HG03521 (cell line): Measurements from ENCODE around the gene THSD7B.
A peak's percentile ranks its signal among the peaks of the same experiment; 100 is the strongest.

ENCODE experiments used
- ATAC-seq: cut with Tn5 transposase; IDR thresholded peaks from one replicate; pipeline ENCODE4 v1.9.1; 2021; ENCODE audit warnings: mild to moderate bottlenecking, moderate library complexity; ENCODE audit not compliant: unreplicated experiment

Gene THSD7B

DNA sequence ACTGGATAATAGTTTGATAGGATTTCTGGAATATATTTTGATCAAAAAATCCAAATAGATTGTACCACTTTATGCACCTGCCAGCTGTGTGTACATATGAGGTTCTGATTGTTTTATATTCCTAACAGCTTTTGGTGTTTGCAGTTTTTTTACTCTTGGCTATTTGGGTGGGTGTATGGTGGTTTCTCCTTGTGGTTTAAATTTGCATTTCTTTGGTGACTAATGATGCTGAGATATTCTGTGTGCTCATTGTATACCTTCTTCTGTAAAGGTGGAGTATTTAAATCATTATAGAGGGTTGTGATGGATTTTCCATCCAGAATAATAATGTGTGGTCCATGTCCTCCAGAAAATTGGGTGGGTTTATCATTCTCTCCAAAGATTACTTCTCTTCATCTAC lies 372.9 kb downstream of the THSD7B start:
- no peak for ATAC-seq

DNA sequence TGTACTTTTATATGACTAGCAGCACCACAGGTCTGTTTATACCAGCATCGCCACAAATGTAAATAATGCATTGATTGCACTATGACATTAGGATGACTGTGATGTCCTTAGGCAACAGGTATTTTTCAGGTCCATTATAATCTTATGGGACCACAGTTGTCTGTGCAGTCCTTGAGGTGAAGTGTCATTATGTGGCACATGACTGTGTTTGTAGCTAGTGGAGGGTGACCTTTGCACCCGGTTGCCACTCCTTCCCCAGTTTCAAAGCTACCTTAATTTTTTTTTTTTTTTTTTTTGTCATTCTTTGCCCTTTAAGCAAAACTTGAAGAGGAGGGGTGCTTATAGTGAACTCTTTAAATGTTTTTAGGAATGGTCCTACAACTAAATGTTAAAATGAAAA lies 386.4 kb downstream of the THSD7B start:
- ATAC-seq, result no peak

DNA sequence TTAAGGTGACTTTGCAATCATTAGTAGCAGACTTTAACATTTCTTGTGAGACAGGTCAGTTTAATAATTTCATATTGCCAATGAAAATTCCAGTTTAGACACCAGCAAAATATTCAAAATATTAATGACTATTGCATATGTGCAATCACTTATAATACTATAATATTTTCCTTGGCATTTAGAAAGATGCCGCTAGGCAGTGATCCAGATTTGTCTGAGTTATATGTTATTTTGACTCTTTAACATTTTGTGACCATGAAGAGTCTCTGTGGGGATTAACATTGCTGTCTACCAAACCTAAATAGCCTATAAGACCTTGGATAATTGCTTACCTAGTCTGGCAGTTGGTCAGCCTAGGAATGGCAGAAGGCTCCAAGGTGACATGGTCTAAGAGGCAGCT lies 389.6 kb downstream of the THSD7B start:
- no peak for ATAC-seq

DNA sequence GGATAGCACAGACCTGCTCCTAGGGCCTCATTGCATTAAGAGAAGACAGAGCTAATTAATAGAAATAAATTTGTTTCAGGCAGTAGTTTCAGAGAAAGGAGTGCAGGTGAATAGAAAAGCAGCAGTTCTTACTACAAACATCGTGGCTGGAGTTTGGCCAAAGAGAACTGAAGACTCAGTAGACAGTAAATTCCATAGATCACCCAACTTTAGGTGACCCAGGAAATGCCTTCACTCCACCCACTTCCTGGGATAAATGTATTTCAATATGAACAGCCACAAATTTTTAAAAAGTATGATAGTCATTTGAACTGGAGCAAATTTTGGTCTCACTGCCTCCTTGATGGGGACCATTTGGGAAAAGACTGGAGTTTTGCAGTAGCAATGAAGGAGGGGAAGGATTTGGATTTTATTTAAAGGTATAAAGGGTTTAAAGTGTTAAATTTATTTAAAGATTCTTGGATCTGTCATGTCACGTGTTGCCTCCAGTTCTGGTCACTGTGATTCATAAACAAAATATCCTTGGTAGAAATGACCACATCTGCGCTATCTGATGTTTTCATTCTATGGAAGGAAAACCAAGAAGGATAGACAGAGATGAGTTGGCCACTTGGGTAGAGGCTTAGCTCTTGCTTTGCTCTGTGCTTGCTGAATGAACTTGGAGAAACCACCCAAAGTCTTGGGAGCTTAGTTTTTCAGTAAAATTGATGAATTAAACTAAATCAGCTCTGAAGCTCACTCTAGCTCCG lies 390.2 kb downstream of the THSD7B start:
- no peak for ATAC-seq

DNA sequence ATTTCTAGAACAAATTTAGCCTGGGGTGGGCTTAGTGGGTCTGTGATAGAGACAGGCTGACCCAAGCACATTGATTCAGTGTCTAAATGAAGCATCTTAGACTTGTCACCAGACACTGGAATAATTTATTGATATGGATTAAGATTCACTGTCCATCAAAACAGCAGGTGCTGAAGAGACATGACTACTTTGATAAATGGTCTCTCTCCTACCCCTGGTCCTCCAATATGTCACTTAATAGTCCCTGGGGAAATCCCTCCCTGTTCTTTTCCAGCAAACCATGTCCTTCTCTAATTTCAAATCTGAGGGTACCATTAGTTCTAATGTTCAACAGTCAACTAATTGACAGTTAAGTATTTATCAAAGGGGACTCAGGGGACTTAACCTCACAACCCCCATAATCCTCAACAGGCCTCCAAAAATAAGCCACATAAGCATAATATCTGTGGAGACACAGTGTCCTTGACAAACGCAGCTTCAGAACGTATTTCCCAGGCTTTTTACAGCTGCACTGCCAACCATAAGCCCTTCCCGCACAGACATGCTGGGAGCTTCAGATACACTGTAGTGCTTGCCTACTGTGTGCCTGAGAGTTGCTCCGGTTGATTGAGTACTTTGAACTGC lies 391.0 kb downstream of the THSD7B start:
- ATAC-seq, result no peak

DNA sequence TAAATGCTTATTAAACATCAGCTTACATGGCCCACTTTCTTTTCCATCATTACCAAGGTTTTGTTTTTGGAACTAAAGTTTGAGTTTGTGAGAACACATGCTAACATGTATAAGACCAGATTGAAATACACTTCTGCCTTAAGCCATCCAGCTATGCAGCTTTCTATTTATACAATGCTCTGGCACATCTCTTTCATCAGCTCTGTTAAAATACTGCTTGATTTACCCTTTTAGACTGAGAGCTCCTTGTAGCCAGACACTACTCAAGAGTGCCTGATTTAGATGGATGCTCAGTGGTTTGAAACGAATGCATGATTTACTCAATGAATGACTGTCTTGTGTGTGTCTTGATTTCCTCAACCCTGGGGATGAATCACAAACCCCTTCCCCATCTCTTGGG lies 392.5 kb downstream of the THSD7B start:
- no peak for ATAC-seq

DNA sequence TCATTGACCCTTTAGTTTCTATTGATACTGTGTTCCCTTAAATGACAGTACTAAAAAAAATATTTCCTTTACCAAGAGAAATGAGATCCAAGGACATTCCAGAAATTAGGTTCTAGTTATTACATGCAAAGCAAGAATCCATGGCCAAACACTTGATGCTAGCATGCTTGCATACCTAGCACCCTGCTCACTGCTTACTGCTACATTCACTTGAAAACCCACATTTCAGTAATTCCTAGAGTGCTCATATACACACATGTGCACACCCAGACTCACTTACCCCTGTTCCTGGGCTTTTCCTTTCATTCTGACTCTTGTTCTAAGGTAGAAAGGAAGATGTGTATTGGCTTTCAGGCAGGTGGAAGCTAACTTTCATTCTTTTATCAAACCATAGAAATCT lies 395.9 kb downstream of the THSD7B start:
- no peak for ATAC-seq

DNA sequence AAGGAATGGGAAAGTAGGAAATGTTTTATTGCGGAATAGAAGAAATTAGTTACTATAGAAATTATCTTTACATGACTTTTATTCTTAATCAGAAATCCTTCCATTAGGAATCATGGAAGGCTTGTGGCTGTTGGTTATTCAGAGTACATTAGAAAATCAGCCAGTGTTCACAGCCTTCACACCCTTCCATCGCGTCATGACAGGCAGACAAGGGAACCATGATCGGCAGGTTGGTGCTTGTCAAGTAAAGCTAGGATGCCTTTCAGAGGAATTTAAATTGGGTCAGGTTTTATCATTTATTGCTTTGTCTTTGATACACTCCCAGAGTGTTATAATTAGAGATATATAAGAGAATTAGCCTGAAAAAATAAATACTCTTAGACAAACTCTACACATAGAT lies 400.6 kb downstream of the THSD7B start:
- ATAC-seq, result no peak

DNA sequence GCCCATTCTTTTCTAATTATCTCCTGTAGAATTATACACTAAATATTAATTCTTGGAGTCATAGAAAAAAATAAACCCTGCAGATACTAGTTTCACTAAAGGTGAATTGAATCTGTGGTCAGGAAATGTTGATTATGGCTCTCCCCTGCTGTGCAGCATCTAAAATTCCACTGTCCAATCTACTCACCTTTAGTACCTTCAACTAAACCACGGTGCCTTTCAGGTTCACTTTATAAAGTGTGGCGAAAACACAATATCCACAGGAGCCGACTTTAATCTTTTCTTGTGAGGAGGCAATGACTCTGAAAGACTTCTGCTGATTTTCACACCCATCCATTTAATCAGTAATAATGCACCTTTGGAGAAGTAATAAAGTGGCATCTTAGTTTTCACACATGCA lies 402.3 kb downstream of the THSD7B start:
- ATAC-seq, result no peak

DNA sequence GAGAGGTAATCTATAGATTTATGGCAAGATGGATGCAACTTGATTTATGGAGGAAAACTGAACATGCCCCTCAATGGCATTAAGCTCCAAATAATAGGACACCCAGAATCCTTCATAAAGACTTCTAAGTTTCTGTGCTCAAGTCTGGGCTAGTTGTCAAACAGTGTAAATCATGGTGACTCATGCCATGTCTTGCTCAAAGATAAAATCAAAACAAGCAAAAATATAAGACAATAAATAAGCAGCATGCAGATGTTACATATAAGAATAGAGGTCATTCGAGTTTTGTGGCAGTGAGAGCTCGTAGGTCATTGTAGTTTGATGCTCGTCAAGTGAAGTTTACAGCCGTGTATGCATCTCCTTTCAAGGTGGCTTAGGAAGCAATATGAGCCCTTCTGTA lies 403.2 kb downstream of the THSD7B start:
- ATAC-seq, result no peak

DNA sequence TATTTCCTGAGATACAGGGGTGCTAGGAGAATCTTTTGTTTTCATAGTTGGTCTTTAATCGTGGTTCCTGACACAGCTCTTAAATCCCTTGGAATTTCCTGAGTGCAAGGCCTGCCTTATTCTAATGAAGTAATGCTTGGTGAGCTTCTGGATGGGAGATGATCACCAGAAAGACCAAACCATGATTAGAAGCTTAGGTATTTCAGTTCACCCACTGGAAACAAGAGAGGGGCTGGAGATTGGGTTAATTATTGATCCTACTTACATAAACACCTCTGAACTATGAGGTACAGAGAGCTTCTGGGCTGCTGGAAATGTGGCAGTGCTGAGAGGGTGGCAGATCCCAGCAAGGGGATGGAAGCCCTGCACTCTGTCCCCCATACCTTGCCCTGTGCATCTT lies 406.8 kb downstream of the THSD7B start:
- no peak for ATAC-seq

DNA sequence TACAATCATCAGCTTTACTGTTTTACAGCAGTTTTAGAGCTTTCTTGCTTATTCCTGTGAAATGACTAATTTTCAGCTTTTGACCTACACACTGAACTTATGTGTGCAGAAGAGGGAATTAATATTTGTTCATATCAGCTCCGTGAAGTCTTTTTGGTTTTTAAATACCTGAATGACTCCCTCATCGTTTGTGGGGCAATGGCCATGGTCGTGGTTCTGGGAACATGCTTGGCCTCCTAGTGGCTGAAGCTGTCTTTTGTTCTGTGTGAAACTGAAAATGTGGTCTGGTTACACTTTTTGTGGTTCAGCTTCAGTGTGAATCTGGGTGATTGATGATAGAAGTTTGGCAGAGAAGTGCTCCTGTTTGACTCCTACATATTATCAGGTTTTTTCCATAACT lies 408.1 kb downstream of the THSD7B start:
- ATAC-seq, result peak; percentile 92

DNA sequence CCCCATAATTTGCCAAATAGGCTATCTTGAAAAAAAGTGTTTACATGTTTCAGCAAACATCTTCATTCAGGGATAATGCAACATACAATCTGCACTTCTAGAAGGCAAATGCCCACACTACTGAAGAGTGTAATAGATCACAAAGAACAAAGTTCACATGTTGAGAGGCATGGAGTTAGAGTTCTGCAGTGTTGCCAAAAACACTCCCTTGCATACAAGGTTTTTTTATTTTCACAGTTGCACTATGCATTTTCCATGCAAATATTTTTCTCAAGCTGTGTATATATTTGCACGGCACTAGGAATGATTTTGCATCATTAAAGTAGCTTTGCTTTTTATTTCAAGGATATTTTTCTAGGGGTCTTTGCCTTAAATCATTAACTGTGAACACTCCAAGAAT lies 409.9 kb downstream of the THSD7B start:
- no peak for ATAC-seq

DNA sequence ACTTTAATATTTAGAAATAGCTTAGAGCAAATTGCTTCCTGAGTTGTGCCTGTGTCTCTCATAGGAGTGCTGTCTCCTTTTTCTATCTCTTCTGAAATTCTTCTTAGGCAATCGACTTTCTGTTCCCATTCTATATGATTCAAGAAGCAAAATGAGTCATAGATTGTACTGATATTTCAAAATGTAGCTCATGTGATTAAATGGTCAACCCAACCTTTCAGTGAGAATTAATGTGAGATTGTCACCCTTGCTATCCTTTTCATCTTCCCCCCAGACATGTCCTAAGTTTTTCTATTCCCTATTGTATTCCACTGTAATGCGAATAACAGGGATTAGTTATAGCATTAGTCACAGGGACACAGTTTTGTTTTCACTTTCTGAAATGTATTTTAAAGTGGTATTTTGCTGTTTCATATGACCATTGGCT lies 413.6 kb downstream of the THSD7B start:
- ATAC-seq, result no peak

DNA sequence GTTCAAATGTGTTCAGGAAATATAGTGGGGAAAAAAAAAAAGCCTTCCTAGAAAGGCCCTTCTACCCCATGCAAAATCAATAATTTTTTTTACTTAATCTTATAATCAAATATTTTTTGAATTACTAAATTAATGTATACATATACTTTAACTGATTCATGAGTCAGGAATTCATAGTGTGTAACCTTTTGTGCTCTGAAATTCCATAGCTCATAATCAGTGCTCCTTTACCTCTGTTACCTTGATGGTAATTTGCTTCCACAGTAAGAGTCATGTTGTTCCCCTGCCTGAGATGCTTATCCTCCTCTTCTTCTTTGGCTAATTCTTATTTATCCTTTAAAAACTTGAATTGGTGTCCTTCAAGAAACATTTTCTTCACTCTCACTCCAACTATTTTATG lies 414.2 kb downstream of the THSD7B start:
- ATAC-seq, result no peak

DNA sequence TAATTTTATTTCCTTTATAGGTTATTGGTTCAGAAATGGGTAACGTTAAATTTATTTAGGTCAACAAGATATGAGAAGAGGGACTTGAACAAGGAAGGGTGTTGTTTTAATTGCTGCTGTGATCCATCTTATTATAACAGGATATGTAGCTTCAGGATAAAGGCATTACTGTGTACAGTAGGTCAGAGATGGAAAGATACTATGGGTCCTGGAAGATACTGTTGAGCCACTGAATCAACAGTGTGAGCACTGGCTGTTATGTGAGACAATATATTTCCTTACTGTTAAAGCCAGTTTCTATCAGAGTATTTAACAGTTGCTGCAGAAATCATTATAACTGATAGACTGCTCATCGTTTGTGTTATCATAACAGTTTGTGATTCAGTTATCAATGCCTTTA lies 414.7 kb downstream of the THSD7B start:
- ATAC-seq, result no peak

DNA sequence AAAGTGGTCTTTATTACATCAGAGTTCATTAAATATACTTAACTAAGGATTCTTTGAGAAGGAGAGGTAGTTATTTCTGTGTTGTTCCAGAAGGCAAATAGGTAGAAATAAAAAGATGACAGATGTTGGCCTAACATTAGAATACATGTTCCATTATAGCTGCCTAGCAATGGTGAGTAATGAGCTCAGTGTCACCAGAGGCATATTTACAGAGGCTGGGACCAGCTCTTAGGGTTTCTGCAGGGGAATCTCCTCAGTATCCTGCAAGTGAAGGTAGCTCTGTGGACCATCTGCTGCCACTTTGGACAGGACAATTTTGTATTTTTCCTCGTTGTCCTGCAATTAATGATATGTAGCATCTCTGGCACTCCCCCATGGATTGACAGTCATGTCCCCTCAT lies 416.0 kb downstream of the THSD7B start:
- ATAC-seq, result no peak

DNA sequence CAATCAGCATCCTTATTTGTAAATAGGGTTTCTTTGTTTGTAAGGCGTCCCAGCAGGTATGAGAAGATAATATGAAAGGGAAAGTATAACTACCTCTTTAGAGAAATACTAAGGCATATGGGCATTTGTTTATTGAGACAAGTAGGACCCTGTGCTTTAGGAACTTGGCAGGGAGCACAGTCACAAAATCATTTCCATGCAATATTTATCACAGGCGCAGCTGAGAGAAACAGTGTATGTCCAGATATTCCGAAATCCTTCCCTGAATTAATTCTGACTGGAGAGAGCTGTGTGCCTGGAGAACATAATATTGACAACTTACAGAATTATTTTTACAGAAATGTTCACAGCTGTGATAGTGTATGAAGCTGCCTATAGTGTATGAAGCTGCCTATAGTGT lies 416.7 kb downstream of the THSD7B start:
- ATAC-seq, result no peak

DNA sequence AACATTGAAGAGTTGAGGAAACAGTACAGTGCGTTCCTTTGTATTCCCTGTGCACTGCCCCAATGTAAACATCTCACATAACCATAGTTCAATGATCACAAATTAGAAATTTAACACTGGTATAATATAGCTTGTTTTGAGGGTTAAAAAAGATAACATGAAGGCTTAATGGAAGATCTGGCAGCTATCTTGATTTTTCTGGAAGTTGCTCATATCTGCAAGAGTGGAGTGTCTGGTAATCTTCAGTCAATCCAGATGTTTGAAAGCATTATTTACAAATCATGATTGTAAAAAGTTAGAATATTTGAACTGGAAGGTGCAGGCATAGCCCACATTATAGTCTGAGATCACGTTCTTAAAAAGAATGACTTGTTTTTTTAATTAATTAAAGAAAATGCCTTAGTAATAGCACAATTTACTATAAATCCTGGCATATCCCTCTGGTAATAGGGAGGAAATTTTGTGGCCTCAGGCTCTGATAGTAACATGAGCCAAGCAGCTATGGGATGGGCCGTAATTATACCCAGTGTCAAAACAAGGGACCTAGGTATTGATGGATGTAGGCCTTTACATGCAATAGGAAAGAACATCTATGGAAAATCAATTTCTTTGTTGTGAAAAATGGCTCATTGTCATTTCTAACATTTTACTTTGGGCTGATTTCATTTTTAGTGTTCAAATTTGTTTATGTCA lies 418.0 kb downstream of the THSD7B start:
- no peak for ATAC-seq

DNA sequence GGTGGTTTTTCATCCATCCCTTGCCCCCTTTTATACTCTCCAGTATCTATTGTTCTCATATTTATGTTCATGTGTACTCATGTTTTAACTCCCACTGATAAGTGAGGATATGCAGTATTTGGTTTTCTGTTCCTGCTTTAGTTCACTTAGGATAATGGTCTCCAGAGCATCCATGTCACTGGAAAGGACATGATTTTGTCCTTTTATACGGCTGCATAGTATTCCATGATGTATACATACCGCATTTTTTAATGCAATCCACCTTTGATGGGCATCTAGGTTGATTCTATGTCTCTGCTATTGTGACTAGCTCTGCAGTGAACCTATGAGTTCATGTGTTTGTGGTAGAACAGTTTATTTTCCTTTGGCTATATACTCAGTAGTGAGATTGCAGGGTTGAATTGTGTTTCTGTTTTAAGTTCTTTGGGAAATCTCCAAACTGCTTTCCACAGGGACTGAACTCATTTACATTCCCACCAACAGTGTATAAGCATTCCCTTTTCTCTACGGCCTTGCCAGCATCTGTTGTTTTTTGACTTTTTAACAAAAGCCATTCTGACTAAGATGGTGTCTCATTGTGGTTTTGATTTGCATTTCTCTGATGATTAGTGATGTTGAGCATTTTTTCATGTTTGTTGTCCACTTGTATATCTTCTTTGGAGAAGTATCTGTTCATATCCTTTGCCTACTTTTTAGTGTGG lies 420.2 kb downstream of the THSD7B start:
- no peak for ATAC-seq

DNA sequence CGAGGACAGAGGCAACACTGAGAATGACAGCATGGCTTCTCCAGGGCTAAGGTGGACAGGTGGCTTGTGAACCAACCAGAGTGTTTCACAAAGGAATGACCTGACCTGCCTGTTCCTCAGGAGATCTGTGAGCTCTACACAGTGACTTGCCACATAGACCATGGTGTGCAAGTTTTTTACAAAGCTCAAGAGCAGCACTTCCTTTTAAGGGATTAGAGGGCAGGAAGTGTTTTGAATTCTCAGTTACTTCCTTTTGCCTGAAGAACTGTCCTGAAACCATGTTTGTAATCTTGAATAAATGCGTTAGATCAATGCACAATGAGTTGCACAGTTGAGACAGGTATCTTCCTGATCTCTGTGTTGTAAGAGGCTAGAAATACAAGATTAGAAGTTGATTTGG lies 421.9 kb downstream of the THSD7B start:
- no peak for ATAC-seq
